ENCODE measurements around the gene SHCBP1L. TPM values are rescaled to one million over a fixed set of nuclear protein-coding genes. Genes with fewer than 3 reads are reported as not detected.

Gene SHCBP1L
- total RNA-seq, 4 donors from 2014 or later: 0.22 TPM; not detected in 3

DNA sequence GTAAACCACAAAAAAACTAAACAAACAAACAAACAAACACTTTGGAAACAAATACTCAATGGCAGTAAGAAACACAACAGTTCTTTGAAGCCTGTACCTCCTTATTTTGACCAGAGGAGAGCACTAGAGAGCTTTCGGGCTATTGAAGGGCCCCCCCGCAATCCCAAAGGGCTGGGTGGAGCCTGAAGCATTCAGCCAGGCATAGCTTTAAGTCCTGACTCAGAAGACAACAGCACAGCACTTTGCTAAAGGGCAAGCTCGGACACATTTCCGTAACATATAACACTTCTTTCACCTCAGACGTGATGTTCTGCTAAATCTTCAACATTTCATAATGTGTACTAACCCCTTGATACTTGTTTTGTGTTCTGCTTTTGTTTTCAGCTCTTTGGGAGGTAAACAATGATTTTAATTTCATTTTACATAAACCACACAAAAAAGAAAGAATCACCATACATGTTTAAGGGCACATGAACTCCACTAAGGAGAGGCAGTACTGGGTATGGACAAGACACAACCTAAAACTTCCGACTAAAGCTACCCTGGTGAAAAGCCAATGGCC lies 9.7 kb upstream of the SHCBP1L start:
- TF ChIP-seq, protein P1, sequence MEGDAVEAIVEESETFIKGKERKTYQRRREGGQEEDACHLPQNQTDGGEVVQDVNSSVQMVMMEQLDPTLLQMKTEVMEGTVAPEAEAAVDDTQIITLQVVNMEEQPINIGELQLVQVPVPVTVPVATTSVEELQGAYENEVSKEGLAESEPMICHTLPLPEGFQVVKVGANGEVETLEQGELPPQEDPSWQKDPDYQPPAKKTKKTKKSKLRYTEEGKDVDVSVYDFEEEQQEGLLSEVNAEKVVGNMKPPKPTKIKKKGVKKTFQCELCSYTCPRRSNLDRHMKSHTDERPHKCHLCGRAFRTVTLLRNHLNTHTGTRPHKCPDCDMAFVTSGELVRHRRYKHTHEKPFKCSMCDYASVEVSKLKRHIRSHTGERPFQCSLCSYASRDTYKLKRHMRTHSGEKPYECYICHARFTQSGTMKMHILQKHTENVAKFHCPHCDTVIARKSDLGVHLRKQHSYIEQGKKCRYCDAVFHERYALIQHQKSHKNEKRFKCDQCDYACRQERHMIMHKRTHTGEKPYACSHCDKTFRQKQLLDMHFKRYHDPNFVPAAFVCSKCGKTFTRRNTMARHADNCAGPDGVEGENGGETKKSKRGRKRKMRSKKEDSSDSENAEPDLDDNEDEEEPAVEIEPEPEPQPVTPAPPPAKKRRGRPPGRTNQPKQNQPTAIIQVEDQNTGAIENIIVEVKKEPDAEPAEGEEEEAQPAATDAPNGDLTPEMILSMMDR (IDR thresholded peaks at IDR 0.05; ENCODE audit: low read depth): no peak

DNA sequence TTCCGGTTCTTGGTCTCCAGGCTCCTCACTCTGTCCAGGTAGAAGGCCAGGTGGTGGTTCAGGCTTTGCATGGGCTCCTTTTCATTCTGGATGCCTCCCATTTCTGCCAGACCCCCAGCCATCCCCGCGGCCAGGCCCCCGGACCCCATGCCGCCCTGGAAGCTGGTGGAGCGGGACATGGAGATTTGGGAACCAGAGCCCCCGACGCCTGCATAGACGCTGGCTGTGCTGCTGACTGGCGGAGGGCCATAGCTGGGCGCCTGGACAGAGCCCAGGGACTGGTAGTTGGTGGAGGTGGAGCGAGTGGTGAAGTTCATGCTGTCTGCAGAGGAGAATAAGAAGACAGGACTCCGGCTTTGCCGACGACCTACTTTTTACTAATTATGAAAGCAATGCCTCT lies 7.1 kb upstream of the SHCBP1L start:
- TF ChIP-seq, protein P1 (IDR thresholded peaks at IDR 0.05; ENCODE audit: low read depth): no peak

GRCh38 chr1:182957902-182958395 lies 5.0 kb upstream of the SHCBP1L start:
- TF ChIP-seq, protein P1 (IDR thresholded peaks at IDR 0.05; ENCODE audit: low read depth): no peak

- TF ChIP-seq, protein P1 (IDR thresholded peaks at IDR 0.05; ENCODE audit: low read depth): no peak
These were observed 3.9 kb upstream of the SHCBP1L start for GRCh38 chr1:182956708-182957365.

- TF ChIP-seq, protein P1 (IDR thresholded peaks at IDR 0.05; ENCODE audit: low read depth): no peak
These were observed 2.9 kb upstream of the SHCBP1L start for GRCh38 chr1:182955596-182956588.

DNA sequence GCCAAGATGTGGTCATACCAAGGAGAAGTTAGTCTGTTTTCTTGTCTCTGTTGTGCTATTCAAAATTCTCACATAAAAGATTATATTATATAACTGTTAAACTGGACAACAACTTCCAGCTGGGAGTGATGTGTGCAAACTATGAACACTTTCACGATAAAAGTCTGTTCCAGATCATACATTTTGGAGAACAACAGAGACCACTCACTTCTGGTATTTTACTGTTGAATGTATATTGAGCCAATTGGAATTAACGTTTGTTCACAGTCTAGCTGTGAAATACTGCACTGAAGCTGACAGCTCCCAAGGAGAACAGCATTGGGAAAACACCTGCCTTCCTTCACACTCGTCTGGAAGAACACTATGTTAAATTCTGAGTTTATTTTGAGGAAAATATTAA lies 860 bp upstream of the SHCBP1L start:
- TF ChIP-seq, protein P1 (IDR thresholded peaks at IDR 0.05; ENCODE audit: low read depth): no peak

DNA sequence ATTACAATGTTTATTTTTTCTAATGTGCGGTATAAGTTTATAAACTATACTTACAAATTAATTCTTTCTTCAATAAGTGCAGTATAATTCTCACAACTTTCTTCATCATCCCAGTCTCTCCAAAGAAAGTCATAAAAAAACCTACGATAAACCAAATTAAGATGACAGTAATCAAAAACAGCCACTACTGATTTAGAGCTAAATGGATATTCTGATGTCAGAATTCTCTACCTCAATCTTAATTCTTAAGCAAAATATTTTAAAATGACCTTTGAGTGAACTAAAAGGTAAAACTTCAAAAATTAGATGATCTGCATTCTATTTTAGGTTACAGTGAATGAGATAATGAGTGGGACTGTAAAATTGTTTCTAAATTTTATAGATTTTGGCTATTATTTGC lies 13.6 kb downstream of the SHCBP1L start:
- TF ChIP-seq, protein P1 (IDR thresholded peaks at IDR 0.05; ENCODE audit: low read depth): no peak

Data from subcutaneous adipose tissue (tissue), 4 donors.